Breast epithelium (tissue), 4 donors: Measurements from ENCODE around the gene SYNE1. TPM values are rescaled to one million over a fixed set of nuclear protein-coding genes. Genes with fewer than 3 reads are reported as not detected.
A peak's percentile ranks its signal among the peaks of the same experiment; 100 is the strongest.

Source experiments
- DNase-seq, 2 donors: peaks; one replicate each; pipeline ENCODE4 v3.0.0-alpha.2; 2019; ENCODE audit warnings: low spot score in 2 of 2
- H3K27ac ChIP-seq, 2 donors: fragments of 200-600 bp; sonication (generic) in 1 of 2; one replicate each; pipeline ENCODE4 v1.5.1; 2016 to 2019; ENCODE audit warnings: mild to moderate bottlenecking in 1 of 2
- H3K27me3 ChIP-seq, 2 donors: fragments of 200-600 bp; sonication (generic) in 1 of 2; one replicate each; pipeline versions ENCODE4 v1.5.1 to v1.6.0; 2017 to 2019; ENCODE audit warnings: control low read depth in 1 of 2, mild to moderate bottlenecking in 1 of 2
- H3K36me3 ChIP-seq: fragments of 200-600 bp; one replicate; pipeline ENCODE4 v1.5.1; 2019
- H3K4me1 ChIP-seq, 2 donors: fragments of 200-600 bp; sonication (generic); one replicate each; pipeline ENCODE4 v1.5.1; 2016 to 2019; ENCODE audit warnings: control low read depth in 1 of 2
- H3K4me3 ChIP-seq, 3 donors: fragments of 200-600 bp; sonication (generic); 1 replicate in 2 of 3; 2 replicates in 1 of 3; pipeline ENCODE4 v1.5.1; 2016 to 2019; ENCODE audit warnings: mild to moderate bottlenecking in 3 of 3, moderate library complexity in 2 of 3
- H3K9me3 ChIP-seq, 2 donors: fragments of 200-600 bp; sonication (generic) in 1 of 2; one replicate each; pipeline ENCODE4 v1.5.1; 2016 to 2019; ENCODE audit warnings: control low read depth in 1 of 2
- POLR2A ChIP-seq: fragments of 450-650 bp; IDR thresholded peaks from one replicate; pipeline ENCODE4 v1.6.1; 2016; ENCODE audit warnings: antibody characterized with exemption, mild to moderate bottlenecking, moderate library complexity
- POLR2AphosphoS5 ChIP-seq, 3 donors: sonication (generic); formaldehyde crosslinking; IDR thresholded peaks; one replicate each; pipeline ENCODE4 v1.6.1; 2017; ENCODE audit warnings: antibody characterized with exemption in 3 of 3
- intact Hi-C: fragments of 100-400 bp; cut with DNase I; formaldehyde crosslinking; loops from one replicate; pipeline ENCODE4 v1.15.1; 2023; ENCODE audit warnings: low total_unique reads
- total RNA-seq, 3 donors: library from RNA; depleted of rRNA; stranded (reverse); fragments of >200 nt; gene quantifications; one replicate each; pipeline ENCODE4 v1.1.0, GENCODE V29; 2016
- TF ChIP-seq, protein P1 (sequence below), 3 donors: fragments of 450-650 bp; IDR thresholded peaks; one replicate each; pipeline ENCODE4 v1.5.1; 2016 to 2017; ENCODE audit warnings: antibody characterized with exemption in 3 of 3, mild to moderate bottlenecking in 3 of 3, moderate library complexity in 3 of 3

The SYNE1 gene
- total RNA-seq, 3 donors from 2014 or later, result 80.9 to 106 (median 95.7) TPM

DNA sequence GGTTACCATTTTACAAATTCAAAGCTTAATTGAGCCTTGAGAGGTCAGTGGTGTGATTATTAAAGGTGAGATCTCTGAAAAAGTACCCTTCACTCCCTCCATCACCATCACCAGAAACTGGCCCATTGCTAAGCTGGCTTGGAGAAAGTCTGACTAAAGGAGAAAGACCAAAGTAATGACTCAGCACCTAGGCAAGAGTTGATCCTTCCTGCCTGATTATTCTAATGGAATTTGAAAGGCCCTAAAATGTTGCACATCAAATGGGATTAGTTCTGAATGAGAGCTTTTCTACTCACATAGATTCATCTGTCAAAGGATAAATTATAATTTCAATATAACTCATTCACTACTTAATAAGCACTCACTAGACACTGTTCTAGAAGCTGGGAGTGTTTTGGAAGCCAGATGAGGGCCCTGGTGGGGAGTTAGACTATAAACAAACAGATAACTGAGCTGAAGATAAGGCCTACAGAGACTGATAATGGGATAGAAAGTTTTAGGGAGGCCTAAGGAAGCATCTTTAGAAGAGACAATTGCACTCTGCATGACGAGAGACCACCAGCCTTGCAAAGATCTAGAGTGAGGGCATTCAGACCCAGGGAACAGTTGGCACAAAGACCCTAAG lies 366.7 kb downstream of the SYNE1 start:
- no peak for DNase-seq
- Histone ChIP-seq H3K4me1 (peaks cover 0 to 7% of the 10 kb centered on the region in 2 donors), H3K27ac (no peak overlapping the region), H3K9me3 (no peaks in the 10 kb centered on the region), H3K4me3 (no peak overlapping the region), H3K36me3 (no peaks in the 10 kb centered on the region), H3K27me3 (no peaks in the 10 kb centered on the region)
- TF ChIP-seq POLR2A (no peak), POLR2AphosphoS5 (IDR thresholded peaks at IDR 0.05) (no peak)
- TF ChIP-seq, protein P1, sequence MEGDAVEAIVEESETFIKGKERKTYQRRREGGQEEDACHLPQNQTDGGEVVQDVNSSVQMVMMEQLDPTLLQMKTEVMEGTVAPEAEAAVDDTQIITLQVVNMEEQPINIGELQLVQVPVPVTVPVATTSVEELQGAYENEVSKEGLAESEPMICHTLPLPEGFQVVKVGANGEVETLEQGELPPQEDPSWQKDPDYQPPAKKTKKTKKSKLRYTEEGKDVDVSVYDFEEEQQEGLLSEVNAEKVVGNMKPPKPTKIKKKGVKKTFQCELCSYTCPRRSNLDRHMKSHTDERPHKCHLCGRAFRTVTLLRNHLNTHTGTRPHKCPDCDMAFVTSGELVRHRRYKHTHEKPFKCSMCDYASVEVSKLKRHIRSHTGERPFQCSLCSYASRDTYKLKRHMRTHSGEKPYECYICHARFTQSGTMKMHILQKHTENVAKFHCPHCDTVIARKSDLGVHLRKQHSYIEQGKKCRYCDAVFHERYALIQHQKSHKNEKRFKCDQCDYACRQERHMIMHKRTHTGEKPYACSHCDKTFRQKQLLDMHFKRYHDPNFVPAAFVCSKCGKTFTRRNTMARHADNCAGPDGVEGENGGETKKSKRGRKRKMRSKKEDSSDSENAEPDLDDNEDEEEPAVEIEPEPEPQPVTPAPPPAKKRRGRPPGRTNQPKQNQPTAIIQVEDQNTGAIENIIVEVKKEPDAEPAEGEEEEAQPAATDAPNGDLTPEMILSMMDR (IDR thresholded peaks at IDR 0.05), result no peak
- intact Hi-C loops, result no loop called here

DNA sequence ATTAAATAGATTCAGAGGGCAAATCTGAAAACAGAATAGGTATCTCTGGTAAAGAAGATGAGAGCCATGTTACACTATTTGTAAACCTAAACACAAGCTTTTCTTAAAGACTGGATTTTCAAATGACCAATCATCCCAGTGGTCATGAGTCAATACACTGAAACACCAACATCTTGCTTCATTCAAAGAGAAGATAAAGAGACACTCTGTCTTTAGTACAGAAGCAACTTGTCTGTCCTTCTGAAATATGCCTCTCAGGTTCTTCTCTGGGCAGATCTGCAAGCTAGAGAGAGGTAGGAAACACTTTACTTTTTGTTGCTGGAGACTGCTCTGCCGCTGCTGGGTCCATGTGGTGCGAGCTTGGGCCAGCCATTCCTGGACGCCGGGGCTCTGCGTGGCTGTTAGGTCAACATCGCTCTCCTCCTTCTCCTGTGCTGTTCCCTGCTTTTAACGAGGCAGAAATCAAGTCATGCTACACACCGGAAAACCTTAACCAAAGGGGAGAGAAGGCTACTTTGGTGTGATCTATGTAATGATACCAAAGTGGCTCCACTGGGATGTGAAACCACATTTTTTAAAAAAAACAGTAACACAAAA lies 368.2 kb downstream of the SYNE1 start:
- peaks cover 0 to 7% of the 10 kb centered on the region in 2 donors for H3K4me1 ChIP-seq
- intact Hi-C loops, result no loop called here

DNA sequence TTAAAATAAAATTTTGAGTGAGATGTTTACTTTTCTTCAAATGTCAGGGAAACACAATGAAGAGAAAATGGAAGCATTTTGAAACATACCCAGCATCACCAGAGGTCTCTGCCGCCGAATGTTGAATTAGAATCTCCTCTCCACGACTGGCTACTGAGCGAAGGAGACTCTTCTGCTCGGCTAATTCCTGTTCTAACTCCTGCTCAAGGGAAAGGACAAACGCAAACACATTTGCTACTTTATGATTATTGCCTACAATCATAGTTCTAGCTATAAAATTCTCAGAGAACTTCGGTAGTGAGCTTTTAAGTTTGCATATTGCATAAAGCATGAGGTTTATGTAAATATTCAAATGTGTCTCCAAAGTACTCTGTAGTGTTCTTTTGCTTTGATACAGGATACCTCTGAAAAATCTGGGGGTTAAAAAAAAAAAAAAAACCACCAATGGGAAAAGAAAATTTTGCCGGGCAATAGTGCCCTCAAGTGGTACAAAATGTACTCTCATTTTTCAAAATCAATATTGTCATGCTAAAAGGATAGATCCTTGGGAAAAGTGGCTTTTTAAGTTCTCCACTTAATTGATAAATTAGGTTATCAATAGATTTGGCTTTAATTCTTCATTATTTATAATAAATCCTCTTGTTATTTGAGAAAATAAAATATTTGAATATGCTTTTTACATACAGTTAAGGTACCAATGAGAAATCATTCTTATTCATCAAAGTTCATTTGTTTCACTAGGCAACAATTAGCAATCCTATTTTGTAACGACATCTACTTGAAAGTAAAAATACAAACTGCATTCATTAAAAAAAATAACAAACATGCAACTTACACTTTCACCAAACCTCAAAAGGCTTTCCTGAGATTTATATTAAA lies 369.0 kb downstream of the SYNE1 start:
- no peaks in the 10 kb centered on the region for H3K36me3 ChIP-seq
- no peak overlapping the region for H3K4me3 ChIP-seq
- intact Hi-C loops, result no loop called here
- DNase-seq, result no peak
- TF ChIP-seq POLR2AphosphoS5 (IDR thresholded peaks at IDR 0.05), result no peak
- TF ChIP-seq, protein P1 (IDR thresholded peaks at IDR 0.05), result peak; percentile 14 to 33 (median 32)
- no peak overlapping the region for H3K27ac ChIP-seq
- no peaks in the 10 kb centered on the region for H3K4me1 ChIP-seq
- no peaks in the 10 kb centered on the region for H3K9me3 ChIP-seq
- no peaks in the 10 kb centered on the region for H3K27me3 ChIP-seq

More for the DNA sequence above, 368.2 kb downstream of the SYNE1 start:
- DNase-seq, result no peak
- H3K4me3 ChIP-seq, result no peak overlapping the region
- no peaks in the 10 kb centered on the region for H3K9me3 ChIP-seq
- no peaks in the 10 kb centered on the region for H3K36me3 ChIP-seq
- no peak overlapping the region for H3K27ac ChIP-seq
- H3K27me3 ChIP-seq, result no peaks in the 10 kb centered on the region
- no peak for TF ChIP-seq POLR2AphosphoS5 (IDR thresholded peaks at IDR 0.05)
- TF ChIP-seq, protein P1 (IDR thresholded peaks at IDR 0.05), result no peak
- no peak for TF ChIP-seq POLR2A

DNA sequence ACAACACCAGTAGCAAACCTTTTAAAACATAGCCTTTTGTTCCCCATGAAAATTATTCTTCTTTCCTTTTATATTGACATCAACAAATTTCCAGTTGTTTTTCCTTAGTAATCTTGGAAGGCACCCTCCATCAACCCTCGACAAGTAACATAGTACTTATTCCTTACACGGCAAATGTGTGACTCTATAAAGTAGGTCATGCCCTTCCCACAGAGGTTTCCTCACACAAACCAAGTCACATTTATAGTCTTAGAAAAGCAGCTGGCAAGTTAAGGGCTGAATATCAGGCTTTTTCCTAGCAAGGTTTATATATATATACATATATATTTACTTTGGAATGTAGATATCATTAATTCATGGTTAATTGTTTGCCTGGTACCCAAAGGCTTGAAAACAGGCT lies 371.5 kb downstream of the SYNE1 start:
- TF ChIP-seq, protein P1 (IDR thresholded peaks at IDR 0.05), result no peak
- TF ChIP-seq POLR2A, result no peak
- TF ChIP-seq POLR2AphosphoS5 (IDR thresholded peaks at IDR 0.05), result no peak
- H3K27me3 ChIP-seq, result no peaks in the 10 kb centered on the region
- intact Hi-C loops, result no loop called here
- H3K4me1 ChIP-seq, result no peaks in the 10 kb centered on the region
- no peaks in the 10 kb centered on the region for H3K36me3 ChIP-seq
- no peak overlapping the region for H3K4me3 ChIP-seq
- DNase-seq, result no peak
- no peak overlapping the region for H3K27ac ChIP-seq
- H3K9me3 ChIP-seq, result no peaks in the 10 kb centered on the region

DNA sequence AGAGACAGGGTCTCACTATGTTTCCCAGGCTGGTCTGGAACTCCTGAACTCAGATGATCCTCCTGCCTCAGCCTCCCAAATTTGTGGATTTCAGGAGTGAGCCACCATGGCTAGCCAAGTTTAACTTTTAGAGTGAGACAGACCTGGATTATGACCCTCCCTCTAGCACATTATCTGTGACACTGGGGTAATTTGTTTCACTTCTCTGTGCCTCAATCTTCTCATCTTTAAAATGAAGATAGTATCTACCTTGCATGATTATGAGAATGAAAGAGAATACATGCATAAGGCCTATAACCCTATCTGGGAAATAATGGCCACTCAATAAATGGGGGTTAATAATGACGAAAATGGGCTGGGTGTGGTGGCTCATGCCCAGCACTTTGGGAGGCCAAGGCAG lies 373.6 kb downstream of the SYNE1 start:
- TF ChIP-seq, protein P1 (IDR thresholded peaks at IDR 0.05), result no peak
- TF ChIP-seq POLR2AphosphoS5 (IDR thresholded peaks at IDR 0.05) (no peak), POLR2A (no peak)
- intact Hi-C loops, result loop anchor here (5.0 kb wide), 1 partner anchor 196 kb away; no protein-coding TSS in a partner anchor

More for the DNA sequence above, 373.6 kb downstream of the SYNE1 start:
- H3K27ac ChIP-seq, result no peak overlapping the region
- H3K4me3 ChIP-seq, result no peak overlapping the region
- no peak for DNase-seq
- H3K27me3 ChIP-seq, result no peaks in the 10 kb centered on the region
- no peaks in the 10 kb centered on the region for H3K9me3 ChIP-seq
- H3K4me1 ChIP-seq, result no peaks in the 10 kb centered on the region
- H3K36me3 ChIP-seq, result no peaks in the 10 kb centered on the region
